SKM-1 treated with dmso at 0.1 percent for 144 hours (cell line): ENCODE data around the gene YJEFN3.

Experiments
- DNase-seq: peaks from one replicate; lab custom pipeline; 2025; ENCODE audit not compliant: unreplicated experiment; lab: John Stamatoyannopoulos, UW

The YJEFN3 gene

GRCh38 chr19:19579533-19580361 lies 51.0 kb downstream of the YJEFN3 start:
- no peak for DNase-seq

- DNase-seq, result no peak
These were observed 51.7 kb downstream of the YJEFN3 start for GRCh38 chr19:19580418-19580817.

DNA sequence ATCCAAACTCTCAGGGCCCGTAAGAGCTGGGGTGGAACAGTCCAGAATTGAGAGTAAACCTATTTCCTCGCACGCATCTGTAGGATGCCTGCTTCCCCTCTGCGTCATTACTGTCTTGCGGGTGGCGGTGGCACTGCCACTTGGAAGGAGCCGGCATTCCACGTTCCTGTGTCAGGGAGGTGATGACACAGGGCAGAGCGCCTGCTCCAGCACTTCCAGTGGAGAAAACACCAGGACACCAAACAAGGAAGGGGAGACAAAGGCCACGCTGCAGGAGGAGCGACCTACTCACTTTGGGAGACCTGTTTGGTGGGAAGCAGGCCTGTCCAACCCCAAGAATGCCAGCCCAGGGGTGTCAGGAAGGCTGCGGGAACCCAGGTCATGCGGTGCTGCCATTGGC lies 52.7 kb downstream of the YJEFN3 start:
- DNase-seq, result no peak

- no peak for DNase-seq
These were observed 53.8 kb downstream of the YJEFN3 start for GRCh38 chr19:19582471-19582870.

GRCh38 chr19:19584356-19584755 lies 55.6 kb downstream of the YJEFN3 start:
- DNase-seq, result no peak
